ENCODE data around the gene SPTBN4.
"Not testable (repeated sequence)": the region's sequence is repeated elsewhere in the genome, so short reads cannot be mapped to it uniquely, and the experiment has no call there.

The SPTBN4 gene

GRCh38 chr19:40619333-40620160, 152.7 kb downstream of the SPTBN4 start:
- Histone ChIP-seq H3K4me3 (ENCODE audit: insufficient read length, low read depth) (no peak overlapping the region), H3K9ac (ENCODE audit: insufficient read length, low read depth) (no peak overlapping the region), H3K4me1 (ENCODE audit: insufficient read depth, insufficient read length) (peaks cover 9% of the 10 kb centered on the region), H3K27me3 (ENCODE audit: insufficient read depth, insufficient read length) (no peaks in the 10 kb centered on the region), H3K9me3 (ENCODE audit: insufficient read depth, low read length) (no peaks in the 10 kb centered on the region), H3K36me3 (ENCODE audit: insufficient read depth, insufficient read length, low read length) (peaks cover 36% of the 10 kb centered on the region)
- no peak for DNase-seq (ENCODE audit: low read depth, low spot score)
- TF ChIP-seq ZNF274 (IDR thresholded peaks at IDR 0.05; ENCODE audit: low read depth, low read length) (no peak), SUZ12 (IDR thresholded peaks at IDR 0.05; ENCODE audit: extremely low read depth, insufficient read depth, insufficient read length) (no peak), YY1 (IDR thresholded peaks at IDR 0.05; ENCODE audit: insufficient read depth, insufficient read length) (no peak)

GRCh38 chr19:40620161-40620485, 153.3 kb downstream of the SPTBN4 start:
- H3K4me3 ChIP-seq (ENCODE audit: insufficient read length, low read depth): no peak overlapping the region
- H3K36me3 ChIP-seq (ENCODE audit: insufficient read depth, insufficient read length, low read length): peaks cover 36% of the 10 kb centered on the region
- no peak for TF ChIP-seq YY1 (IDR thresholded peaks at IDR 0.05; ENCODE audit: insufficient read depth, insufficient read length)
- no peaks in the 10 kb centered on the region for H3K9me3 ChIP-seq (ENCODE audit: insufficient read depth, low read length)
- no peak overlapping the region for H3K9ac ChIP-seq (ENCODE audit: insufficient read length, low read depth)
- DNase-seq (ENCODE audit: low read depth, low spot score): no peak
- H3K4me1 ChIP-seq (ENCODE audit: insufficient read depth, insufficient read length): peaks cover 9% of the 10 kb centered on the region
- H3K27me3 ChIP-seq (ENCODE audit: insufficient read depth, insufficient read length): no peaks in the 10 kb centered on the region

GRCh38 chr19:40621283-40621682, 154.5 kb downstream of the SPTBN4 start:
- TF ChIP-seq SUZ12 (IDR thresholded peaks at IDR 0.05; ENCODE audit: extremely low read depth, insufficient read depth, insufficient read length): no peak
- no peak for TF ChIP-seq ZNF274 (IDR thresholded peaks at IDR 0.05; ENCODE audit: low read depth, low read length)
- no peak for TF ChIP-seq YY1 (IDR thresholded peaks at IDR 0.05; ENCODE audit: insufficient read depth, insufficient read length)

GRCh38 chr19:40621966-40622772, 155.4 kb downstream of the SPTBN4 start:
- peaks cover 44% of the 10 kb centered on the region for H3K36me3 ChIP-seq (ENCODE audit: insufficient read depth, insufficient read length, low read length)
- DNase-seq (ENCODE audit: low read depth, low spot score): no peak
- no peak overlapping the region for H3K4me3 ChIP-seq (ENCODE audit: insufficient read length, low read depth)
- peak overlapping the region; percentile 42 for H3K9ac ChIP-seq (ENCODE audit: insufficient read length, low read depth)
- H3K9me3 ChIP-seq (ENCODE audit: insufficient read depth, low read length): no peaks in the 10 kb centered on the region
- H3K27me3 ChIP-seq (ENCODE audit: insufficient read depth, insufficient read length): no peaks in the 10 kb centered on the region
- TF ChIP-seq ZNF274 (IDR thresholded peaks at IDR 0.05; ENCODE audit: low read depth, low read length) (no peak), YY1 (IDR thresholded peaks at IDR 0.05; ENCODE audit: insufficient read depth, insufficient read length) (no peak), SUZ12 (IDR thresholded peaks at IDR 0.05; ENCODE audit: extremely low read depth, insufficient read depth, insufficient read length) (no peak)
- peaks cover 9% of the 10 kb centered on the region for H3K4me1 ChIP-seq (ENCODE audit: insufficient read depth, insufficient read length)

More at GRCh38 chr19:40621283-40621682, 154.5 kb downstream of the SPTBN4 start:
- H3K9me3 ChIP-seq (ENCODE audit: insufficient read depth, low read length): no peaks in the 10 kb centered on the region
- H3K36me3 ChIP-seq (ENCODE audit: insufficient read depth, insufficient read length, low read length): peaks cover 43% of the 10 kb centered on the region
- H3K4me1 ChIP-seq (ENCODE audit: insufficient read depth, insufficient read length): peaks cover 9% of the 10 kb centered on the region
- no peak for DNase-seq (ENCODE audit: low read depth, low spot score)
- H3K4me3 ChIP-seq (ENCODE audit: insufficient read length, low read depth): no peak overlapping the region
- no peak overlapping the region for H3K9ac ChIP-seq (ENCODE audit: insufficient read length, low read depth)
- H3K27me3 ChIP-seq (ENCODE audit: insufficient read depth, insufficient read length): no peaks in the 10 kb centered on the region

DNA sequence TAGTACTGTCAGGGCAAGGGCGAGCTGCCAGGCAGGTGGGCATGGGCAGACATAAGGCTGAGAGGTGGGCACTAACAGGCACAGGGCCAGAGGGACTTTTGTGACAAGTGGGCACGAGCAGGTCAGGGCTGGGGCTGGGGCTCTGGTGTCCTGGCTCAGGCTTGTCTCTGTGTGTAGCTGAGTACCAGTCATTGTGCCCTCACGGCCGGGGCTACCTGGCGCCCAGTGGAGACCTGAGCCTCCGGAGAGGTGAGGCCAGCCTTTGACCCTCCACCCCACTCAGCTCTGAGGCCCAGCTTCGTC, 155.9 kb downstream of the SPTBN4 start:
- Histone ChIP-seq H3K9ac (ENCODE audit: insufficient read length, low read depth) (peak overlapping the region; percentile 42), H3K9me3 (ENCODE audit: insufficient read depth, low read length) (no peaks in the 10 kb centered on the region), H3K36me3 (ENCODE audit: insufficient read depth, insufficient read length, low read length) (peaks cover 49% of the 10 kb centered on the region), H3K4me3 (ENCODE audit: insufficient read length, low read depth) (no peak overlapping the region), H3K27me3 (ENCODE audit: insufficient read depth, insufficient read length) (no peaks in the 10 kb centered on the region), H3K4me1 (ENCODE audit: insufficient read depth, insufficient read length) (peaks cover 9% of the 10 kb centered on the region)
- DNase-seq (ENCODE audit: low read depth, low spot score): no peak
- TF ChIP-seq ZNF274 (IDR thresholded peaks at IDR 0.05; ENCODE audit: low read depth, low read length) (no peak), YY1 (IDR thresholded peaks at IDR 0.05; ENCODE audit: insufficient read depth, insufficient read length) (no peak), SUZ12 (IDR thresholded peaks at IDR 0.05; ENCODE audit: extremely low read depth, insufficient read depth, insufficient read length) (no peak)

DNA sequence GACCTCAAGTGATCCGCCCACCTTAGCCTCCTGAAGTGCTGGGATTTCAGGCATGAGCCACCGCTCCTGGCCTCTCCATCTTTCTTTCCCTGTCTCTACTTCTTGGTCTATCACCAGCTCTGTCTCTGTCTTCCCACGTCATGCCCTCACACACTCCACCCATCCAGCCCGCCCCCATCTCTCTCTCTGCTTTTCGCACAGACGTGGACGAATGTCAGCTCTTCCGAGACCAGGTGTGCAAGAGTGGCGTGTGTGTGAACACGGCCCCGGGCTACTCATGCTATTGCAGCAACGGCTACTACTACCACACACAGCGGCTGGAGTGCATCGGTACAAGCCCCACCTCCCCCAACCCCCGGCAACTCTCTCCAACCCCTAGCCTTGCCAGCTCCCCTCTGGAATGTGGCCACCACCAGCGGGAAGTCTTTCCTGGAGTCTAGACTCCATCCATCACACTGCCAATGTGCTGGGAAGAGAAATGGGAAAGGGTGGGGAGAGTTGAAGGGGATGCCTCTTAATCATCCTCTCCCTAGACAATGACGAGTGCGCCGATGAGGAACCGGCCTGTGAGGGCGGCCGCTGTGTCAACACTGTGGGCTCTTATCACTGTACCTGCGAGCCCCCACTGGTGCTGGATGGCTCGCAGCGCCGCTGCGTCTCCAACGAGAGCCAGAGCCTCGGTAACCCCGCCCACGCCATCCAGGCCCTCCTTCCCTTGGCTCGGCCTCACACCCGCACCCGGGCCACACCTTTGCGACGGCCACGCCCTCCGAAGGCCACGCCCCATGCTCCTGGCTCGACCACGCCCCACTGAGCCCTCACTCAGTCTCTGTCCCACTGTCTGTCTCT, 156.8 kb downstream of the SPTBN4 start:
- no peak overlapping the region for H3K9ac ChIP-seq (ENCODE audit: insufficient read length, low read depth)
- no peaks in the 10 kb centered on the region for H3K27me3 ChIP-seq (ENCODE audit: insufficient read depth, insufficient read length)
- no peaks in the 10 kb centered on the region for H3K9me3 ChIP-seq (ENCODE audit: insufficient read depth, low read length)
- H3K4me1 ChIP-seq (ENCODE audit: insufficient read depth, insufficient read length): peaks cover 9% of the 10 kb centered on the region
- no peak overlapping the region for H3K4me3 ChIP-seq (ENCODE audit: insufficient read length, low read depth)
- TF ChIP-seq YY1 (IDR thresholded peaks at IDR 0.05; ENCODE audit: insufficient read depth, insufficient read length) (no peak), ZNF274 (IDR thresholded peaks at IDR 0.05; ENCODE audit: low read depth, low read length) (no peak), SUZ12 (IDR thresholded peaks at IDR 0.05; ENCODE audit: extremely low read depth, insufficient read depth, insufficient read length) (no peak)
- peak; percentile 80 for DNase-seq (ENCODE audit: low read depth, low spot score)
- peaks cover 52% of the 10 kb centered on the region for H3K36me3 ChIP-seq (ENCODE audit: insufficient read depth, insufficient read length, low read length)

DNA sequence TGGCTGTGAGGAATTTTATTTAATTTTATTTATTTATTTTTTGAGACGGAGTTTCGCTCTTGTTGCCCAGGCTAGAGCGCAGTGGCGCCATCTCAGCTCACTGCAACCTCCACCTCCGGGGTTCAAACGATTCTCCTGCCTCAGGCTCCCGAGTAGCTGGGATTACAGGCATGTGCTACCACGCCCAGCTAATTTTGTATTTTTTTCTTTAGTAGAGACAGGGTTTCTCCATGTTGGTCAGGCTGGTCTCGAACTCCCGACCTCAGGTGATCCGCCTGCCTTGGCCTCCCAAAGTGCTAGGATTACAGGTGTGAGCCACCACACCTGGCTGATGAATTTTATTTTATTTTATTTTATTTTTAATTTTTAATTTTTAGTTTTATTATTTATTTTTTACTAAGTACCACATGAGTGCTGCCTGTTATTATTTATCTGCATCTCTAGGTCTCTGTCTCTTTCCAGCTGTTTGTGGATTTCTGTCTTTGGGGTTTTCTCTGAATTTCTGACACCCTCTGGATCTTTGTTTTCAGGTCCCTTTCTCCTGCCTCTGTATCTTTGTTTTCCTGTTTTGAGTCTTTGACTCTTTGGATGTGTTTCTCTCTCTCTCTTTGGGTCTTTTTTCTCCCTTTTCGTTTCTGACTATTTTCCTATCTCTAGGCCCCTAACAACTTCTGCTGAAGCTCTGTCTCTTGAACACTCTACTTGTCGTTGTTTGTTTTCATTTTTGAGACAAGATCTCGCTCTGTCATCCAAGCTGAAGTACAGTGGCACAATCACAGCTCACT, 157.8 kb downstream of the SPTBN4 start:
- DNase-seq (ENCODE audit: low read depth, low spot score); H3K4me3 ChIP-seq (ENCODE audit: insufficient read length, low read depth); H3K9me3 ChIP-seq (ENCODE audit: insufficient read depth, low read length); H3K4me1 ChIP-seq (ENCODE audit: insufficient read depth, insufficient read length); H3K27me3 ChIP-seq (ENCODE audit: insufficient read depth, insufficient read length); H3K9ac ChIP-seq (ENCODE audit: insufficient read length, low read depth): not testable (repeated sequence)
- H3K36me3 ChIP-seq (ENCODE audit: insufficient read depth, insufficient read length, low read length): peaks cover 50% of the 10 kb centered on the region

Measured in NT2/D1 (cell line).